ENCODE measurements around the gene NRG3.

The NRG3 gene

DNA sequence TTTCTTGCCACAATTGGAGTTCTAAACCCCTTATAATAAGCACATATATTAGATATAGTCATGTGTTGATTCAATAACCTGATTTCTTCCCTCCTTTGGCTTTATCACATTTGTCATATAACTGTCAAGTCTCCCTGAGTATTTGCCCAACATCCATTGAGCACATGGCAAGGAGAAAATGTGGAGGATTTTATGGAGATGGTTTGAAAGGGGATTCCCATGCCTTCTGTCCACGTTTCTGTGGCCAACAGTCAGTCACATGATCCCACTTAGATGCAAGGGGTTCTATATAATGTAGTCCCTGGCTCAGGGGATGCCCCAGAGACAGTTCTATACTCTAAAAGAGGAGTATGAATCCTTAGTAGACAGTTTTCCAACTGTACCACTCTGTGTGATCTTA lies 577.7 kb downstream of the NRG3 start:
- no peak for DNase-seq (ENCODE audit: insufficient read length, low spot score)
- FAIRE-seq, result no peak
- TF ChIP-seq POLR2AphosphoS5 (IDR thresholded peaks at IDR 0.05; ENCODE audit: low read depth, low read length), result no peak
- TF ChIP-seq TAF1 (IDR thresholded peaks at IDR 0.05; ENCODE audit: low read depth, low read length), result no peak
- TF ChIP-seq PAX5 (IDR thresholded peaks at IDR 0.05; ENCODE audit: insufficient read depth, low read length, severe bottlenecking), result no peak
- TF ChIP-seq POLR2A (IDR thresholded peaks at IDR 0.05; ENCODE audit: low read depth, low read length), result no peak
- TF ChIP-seq POU2F2 (IDR thresholded peaks at IDR 0.05; ENCODE audit: low read depth, low read length), result no peak
- TF ChIP-seq SPI1 (IDR thresholded peaks at IDR 0.05; ENCODE audit: low read depth, low read length), result no peak

- FAIRE-seq (no peak), DNase-seq (ENCODE audit: insufficient read length, low spot score) (no peak)
- TF ChIP-seq PAX5 (IDR thresholded peaks at IDR 0.05; ENCODE audit: insufficient read depth, low read length, severe bottlenecking), result no peak
- TF ChIP-seq POLR2AphosphoS5 (IDR thresholded peaks at IDR 0.05; ENCODE audit: low read depth, low read length), result no peak
- TF ChIP-seq SPI1 (IDR thresholded peaks at IDR 0.05; ENCODE audit: low read depth, low read length), result no peak
- no peak for TF ChIP-seq POLR2A (IDR thresholded peaks at IDR 0.05; ENCODE audit: low read depth, low read length)
- TF ChIP-seq POU2F2 (IDR thresholded peaks at IDR 0.05; ENCODE audit: low read depth, low read length), result no peak
- TF ChIP-seq TAF1 (IDR thresholded peaks at IDR 0.05; ENCODE audit: low read depth, low read length), result no peak
Observed at GRCh38 chr10:82453678-82454293, 578.8 kb downstream of the NRG3 start.

DNA sequence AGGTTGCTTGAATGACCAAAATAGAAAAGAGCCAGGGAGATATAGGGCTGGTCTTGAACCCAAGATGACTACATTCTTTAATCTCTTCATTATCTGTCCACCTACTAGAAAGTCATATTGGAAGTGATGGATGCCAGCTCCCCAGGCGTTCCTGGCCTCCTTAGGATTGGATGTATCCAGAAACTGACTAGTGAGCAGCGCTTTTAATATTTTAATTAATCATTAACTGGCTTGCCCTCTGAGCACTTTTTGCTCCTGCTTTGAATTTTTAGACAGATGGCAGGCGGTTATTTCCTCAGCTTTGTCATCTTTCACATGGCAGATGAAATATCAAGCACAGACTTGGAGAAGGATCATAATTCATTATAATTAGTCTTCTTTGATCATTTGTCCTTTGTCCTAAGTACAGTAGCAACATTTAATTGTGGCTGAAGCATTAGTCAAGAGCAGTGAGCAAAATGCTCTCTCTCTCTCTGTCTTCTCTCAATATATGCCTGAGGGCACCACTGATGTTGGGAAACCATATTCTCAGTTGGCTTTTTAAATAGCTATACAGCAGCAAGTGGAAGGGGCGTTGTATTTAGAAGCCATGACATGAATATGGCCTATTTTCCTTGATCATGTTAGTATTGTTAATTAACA lies 588.0 kb downstream of the NRG3 start:
- no peak for DNase-seq (ENCODE audit: insufficient read length, low spot score)
- no peak for FAIRE-seq
- TF ChIP-seq TAF1 (IDR thresholded peaks at IDR 0.05; ENCODE audit: low read depth, low read length) (no peak), POLR2A (IDR thresholded peaks at IDR 0.05; ENCODE audit: low read depth, low read length) (no peak), POU2F2 (IDR thresholded peaks at IDR 0.05; ENCODE audit: low read depth, low read length) (no peak), POLR2AphosphoS5 (IDR thresholded peaks at IDR 0.05; ENCODE audit: low read depth, low read length) (no peak), PAX5 (IDR thresholded peaks at IDR 0.05; ENCODE audit: insufficient read depth, low read length, severe bottlenecking) (no peak), SPI1 (IDR thresholded peaks at IDR 0.05; ENCODE audit: low read depth, low read length) (no peak)

DNA sequence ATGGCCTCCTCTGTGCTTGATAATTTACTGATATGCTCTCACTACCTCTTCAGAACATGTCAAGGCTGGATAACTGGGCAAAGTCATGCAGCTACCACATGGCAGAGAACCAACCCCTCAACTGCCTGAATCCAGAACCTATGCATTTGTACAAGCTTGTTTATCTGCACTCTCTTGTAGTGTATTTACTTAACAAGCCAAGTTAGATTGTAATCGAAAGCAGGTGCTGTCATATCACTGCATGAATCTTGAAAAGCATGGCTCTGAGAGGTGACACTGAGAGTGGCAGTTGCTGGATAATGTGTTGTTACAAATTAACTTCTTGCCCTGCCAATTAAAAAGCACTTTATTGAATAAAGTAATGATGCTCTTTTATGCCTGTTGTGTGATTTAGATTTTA lies 588.6 kb downstream of the NRG3 start:
- FAIRE-seq (no peak), DNase-seq (ENCODE audit: insufficient read length, low spot score) (no peak)
- TF ChIP-seq POLR2A (IDR thresholded peaks at IDR 0.05; ENCODE audit: low read depth, low read length), result no peak
- no peak for TF ChIP-seq TAF1 (IDR thresholded peaks at IDR 0.05; ENCODE audit: low read depth, low read length)
- no peak for TF ChIP-seq SPI1 (IDR thresholded peaks at IDR 0.05; ENCODE audit: low read depth, low read length)
- TF ChIP-seq PAX5 (IDR thresholded peaks at IDR 0.05; ENCODE audit: insufficient read depth, low read length, severe bottlenecking), result no peak
- no peak for TF ChIP-seq POU2F2 (IDR thresholded peaks at IDR 0.05; ENCODE audit: low read depth, low read length)
- no peak for TF ChIP-seq POLR2AphosphoS5 (IDR thresholded peaks at IDR 0.05; ENCODE audit: low read depth, low read length)

DNA sequence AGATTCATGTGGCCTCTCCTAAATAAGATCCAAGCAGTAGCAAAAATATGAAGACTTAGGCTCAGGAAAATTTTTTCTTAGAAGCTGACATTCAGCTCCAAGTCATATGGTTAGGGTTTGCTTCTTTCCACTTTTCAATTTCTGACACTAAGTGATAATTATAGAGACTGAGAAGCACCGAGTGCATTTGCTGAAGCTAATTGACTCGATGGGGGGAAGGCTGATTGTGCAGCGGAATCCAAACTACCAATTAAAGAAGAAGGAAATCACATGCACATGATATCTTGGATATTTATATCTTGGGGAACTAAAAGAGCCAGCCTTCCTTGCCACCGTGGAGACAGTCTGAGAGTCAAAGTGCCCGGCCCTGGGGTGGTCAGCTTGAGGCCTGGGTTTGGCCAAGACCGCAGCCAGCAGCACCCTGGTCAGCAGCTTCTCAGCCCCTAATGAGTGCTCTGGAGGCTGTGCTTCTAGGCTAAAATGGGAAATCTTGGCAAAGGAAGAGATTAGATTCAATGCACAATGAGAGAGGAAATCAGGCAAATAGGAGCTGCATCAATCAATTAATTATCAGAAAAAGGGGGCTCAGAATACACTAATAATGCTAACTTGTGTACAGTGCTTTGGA lies 589.3 kb downstream of the NRG3 start:
- TF ChIP-seq POLR2A (IDR thresholded peaks at IDR 0.05; ENCODE audit: low read depth, low read length), result no peak
- TF ChIP-seq POU2F2 (IDR thresholded peaks at IDR 0.05; ENCODE audit: low read depth, low read length), result no peak
- no peak for TF ChIP-seq PAX5 (IDR thresholded peaks at IDR 0.05; ENCODE audit: insufficient read depth, low read length, severe bottlenecking)
- no peak for TF ChIP-seq POLR2AphosphoS5 (IDR thresholded peaks at IDR 0.05; ENCODE audit: low read depth, low read length)
- no peak for TF ChIP-seq SPI1 (IDR thresholded peaks at IDR 0.05; ENCODE audit: low read depth, low read length)
- TF ChIP-seq TAF1 (IDR thresholded peaks at IDR 0.05; ENCODE audit: low read depth, low read length), result no peak
- FAIRE-seq (no peak), DNase-seq (ENCODE audit: insufficient read length, low spot score) (no peak)

DNA sequence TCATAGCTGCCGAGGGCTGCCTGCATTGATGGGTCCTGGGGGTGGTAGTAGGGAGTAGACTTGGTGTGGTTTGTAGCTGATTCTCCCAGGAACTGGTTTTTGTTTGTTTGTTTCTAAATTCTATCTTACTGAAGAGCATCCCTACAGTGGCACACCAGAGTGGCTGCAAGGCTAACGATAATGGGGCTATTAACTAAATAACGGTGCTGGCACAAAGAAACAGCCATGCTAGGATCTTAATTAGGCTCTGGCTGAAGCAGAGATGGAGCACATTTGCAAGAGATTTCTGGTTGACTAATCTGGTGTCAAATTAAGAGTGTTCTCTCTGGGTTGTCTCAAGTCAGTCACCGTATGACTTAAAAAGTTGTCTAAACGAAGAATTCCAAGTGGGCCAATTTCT lies 590.0 kb downstream of the NRG3 start:
- DNase-seq (ENCODE audit: insufficient read length, low spot score) (no peak), FAIRE-seq (no peak)
- no peak for TF ChIP-seq SPI1 (IDR thresholded peaks at IDR 0.05; ENCODE audit: low read depth, low read length)

DNA sequence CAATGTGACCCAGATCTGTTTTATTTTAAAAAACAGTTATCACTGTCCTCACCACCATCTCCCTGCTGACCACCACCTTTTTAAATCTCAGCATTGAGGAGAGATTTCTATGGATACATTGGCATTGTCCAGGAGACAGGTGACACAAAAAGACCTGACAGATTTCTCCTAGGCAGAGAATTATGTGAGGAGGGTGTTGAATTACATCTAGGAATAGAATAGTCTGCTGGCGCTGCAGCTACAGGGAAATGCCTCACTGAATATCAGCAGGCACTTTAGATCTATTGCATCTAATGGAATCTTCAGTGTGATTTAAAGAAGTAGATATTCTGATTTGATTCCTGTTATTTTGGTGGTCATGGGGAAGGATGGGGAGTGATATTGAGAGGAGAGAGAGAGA lies 593.5 kb downstream of the NRG3 start:
- DNase-seq (ENCODE audit: insufficient read length, low spot score) (no peak), FAIRE-seq (no peak)
- no peak for TF ChIP-seq PAX5 (IDR thresholded peaks at IDR 0.05; ENCODE audit: insufficient read depth, low read length, severe bottlenecking)
- no peak for TF ChIP-seq TAF1 (IDR thresholded peaks at IDR 0.05; ENCODE audit: low read depth, low read length)
- no peak for TF ChIP-seq POU2F2 (IDR thresholded peaks at IDR 0.05; ENCODE audit: low read depth, low read length)
- TF ChIP-seq POLR2AphosphoS5 (IDR thresholded peaks at IDR 0.05; ENCODE audit: low read depth, low read length), result no peak
- TF ChIP-seq POLR2A (IDR thresholded peaks at IDR 0.05; ENCODE audit: low read depth, low read length), result no peak
- no peak for TF ChIP-seq SPI1 (IDR thresholded peaks at IDR 0.05; ENCODE audit: low read depth, low read length)

DNA sequence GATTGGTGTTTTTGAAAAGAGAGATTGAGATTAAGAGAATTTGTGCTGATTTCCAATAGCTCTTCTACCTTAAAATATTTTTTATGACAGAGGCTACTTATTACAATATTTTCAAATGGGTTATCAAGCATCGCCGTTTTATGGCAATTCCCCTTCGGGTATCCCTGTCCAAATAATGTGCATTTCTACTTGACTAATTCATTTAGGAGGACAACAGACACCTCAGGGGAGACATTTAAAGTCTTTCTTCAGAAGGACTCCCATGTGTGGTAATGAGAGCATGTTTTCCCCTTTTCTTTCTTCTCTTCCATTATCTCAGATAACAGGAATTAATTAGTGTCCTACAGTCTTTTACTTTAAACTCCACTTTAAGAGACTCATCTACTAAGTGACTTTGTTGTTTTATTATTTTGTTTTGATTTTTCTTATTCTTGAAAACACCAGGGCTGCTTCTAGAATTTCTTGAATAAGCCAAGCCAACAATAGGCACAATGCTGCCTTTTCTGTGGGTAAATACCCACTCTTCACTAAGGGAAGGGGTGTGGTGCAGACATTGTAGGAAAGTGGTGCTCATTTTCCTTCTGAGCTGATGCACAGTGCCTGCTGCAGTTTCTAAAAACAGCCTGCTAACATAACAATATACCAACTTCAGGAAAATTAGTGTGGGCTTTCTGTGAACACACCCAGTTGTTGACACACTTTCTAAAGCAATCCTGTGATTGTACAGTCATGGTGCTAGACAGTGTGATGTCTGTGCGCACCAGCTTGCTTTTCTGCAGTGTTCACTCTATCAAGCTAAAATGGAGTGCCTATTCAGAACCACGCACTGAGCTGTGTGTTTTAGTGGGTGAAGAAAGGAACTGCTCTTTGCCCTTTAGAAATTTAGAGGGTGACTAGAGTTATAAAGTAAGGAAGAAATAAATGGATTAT lies 597.7 kb downstream of the NRG3 start:
- FAIRE-seq, result no peak
- TF ChIP-seq POLR2A (IDR thresholded peaks at IDR 0.05; ENCODE audit: low read depth, low read length) (no peak), TAF1 (IDR thresholded peaks at IDR 0.05; ENCODE audit: low read depth, low read length) (no peak), PAX5 (IDR thresholded peaks at IDR 0.05; ENCODE audit: insufficient read depth, low read length, severe bottlenecking) (no peak), POLR2AphosphoS5 (IDR thresholded peaks at IDR 0.05; ENCODE audit: low read depth, low read length) (no peak)

GRCh38 chr10:82477776-82478175 lies 602.8 kb downstream of the NRG3 start:
- TF ChIP-seq TAF1 (IDR thresholded peaks at IDR 0.05; ENCODE audit: low read depth, low read length), result no peak
- no peak for TF ChIP-seq POLR2A (IDR thresholded peaks at IDR 0.05; ENCODE audit: low read depth, low read length)
- TF ChIP-seq SPI1 (IDR thresholded peaks at IDR 0.05; ENCODE audit: low read depth, low read length), result no peak
- TF ChIP-seq POLR2AphosphoS5 (IDR thresholded peaks at IDR 0.05; ENCODE audit: low read depth, low read length), result no peak
- TF ChIP-seq PAX5 (IDR thresholded peaks at IDR 0.05; ENCODE audit: insufficient read depth, low read length, severe bottlenecking), result no peak
- no peak for TF ChIP-seq POU2F2 (IDR thresholded peaks at IDR 0.05; ENCODE audit: low read depth, low read length)
- FAIRE-seq (no peak), DNase-seq (ENCODE audit: insufficient read length, low spot score) (no peak)

More for the DNA sequence above, 597.7 kb downstream of the NRG3 start:
- no peak for DNase-seq (ENCODE audit: insufficient read length, low spot score)

Data from GM12891 (cell line).